ENCODE measurements around the gene USP15.

USP15 gene

DNA sequence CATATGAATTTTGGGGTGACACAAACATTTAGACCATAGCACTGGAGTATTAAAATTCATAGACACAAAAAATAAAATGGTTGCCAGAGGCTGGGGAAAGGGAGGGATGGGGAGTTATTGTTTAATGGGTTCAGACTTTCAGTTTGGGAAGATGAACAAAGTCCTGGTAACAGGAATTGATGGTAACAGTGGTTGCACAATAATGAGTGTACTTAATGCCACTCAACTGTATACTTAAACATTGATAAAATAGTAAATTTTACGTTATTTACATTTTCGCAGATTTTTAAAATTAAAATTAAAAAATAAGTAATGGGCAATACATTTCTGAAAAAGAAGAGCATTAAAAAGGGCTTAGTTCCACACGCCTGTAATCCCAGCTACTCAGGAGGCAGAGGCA, 35.6 kb upstream of the USP15 start:
- Histone ChIP-seq H3K4me2 (ENCODE audit: low read length) (no peak overlapping the region), H3K36me3 (ENCODE audit: control insufficient read depth, low read length) (no peaks in the 10 kb centered on the region), H3K9me2 (replicated peaks; ENCODE audit: control insufficient read depth, low read length) (no peaks in the 10 kb centered on the region), H3K4me1 (ENCODE audit: control insufficient read depth, low read length) (no peaks in the 10 kb centered on the region), H3K79me2 (ENCODE audit: control insufficient read depth, low read length) (no peaks in the 10 kb centered on the region), H3K27me3 (ENCODE audit: control insufficient read depth, low read length) (no peaks in the 10 kb centered on the region), H3F3A (ENCODE audit: control insufficient read depth, insufficient read depth) (no peaks in the 10 kb centered on the region), H3K9me3 (ENCODE audit: control insufficient read depth, insufficient read depth, low read length) (no peaks in the 10 kb centered on the region), H3K4me3 (ENCODE audit: low read length) (no peak overlapping the region), H4K20me1 (ENCODE audit: control insufficient read depth, insufficient read depth, low read depth, low read length) (no peaks in the 10 kb centered on the region), H3K27ac (ENCODE audit: low read depth, low read length) (no peak overlapping the region)
- TF ChIP-seq, protein P1, sequence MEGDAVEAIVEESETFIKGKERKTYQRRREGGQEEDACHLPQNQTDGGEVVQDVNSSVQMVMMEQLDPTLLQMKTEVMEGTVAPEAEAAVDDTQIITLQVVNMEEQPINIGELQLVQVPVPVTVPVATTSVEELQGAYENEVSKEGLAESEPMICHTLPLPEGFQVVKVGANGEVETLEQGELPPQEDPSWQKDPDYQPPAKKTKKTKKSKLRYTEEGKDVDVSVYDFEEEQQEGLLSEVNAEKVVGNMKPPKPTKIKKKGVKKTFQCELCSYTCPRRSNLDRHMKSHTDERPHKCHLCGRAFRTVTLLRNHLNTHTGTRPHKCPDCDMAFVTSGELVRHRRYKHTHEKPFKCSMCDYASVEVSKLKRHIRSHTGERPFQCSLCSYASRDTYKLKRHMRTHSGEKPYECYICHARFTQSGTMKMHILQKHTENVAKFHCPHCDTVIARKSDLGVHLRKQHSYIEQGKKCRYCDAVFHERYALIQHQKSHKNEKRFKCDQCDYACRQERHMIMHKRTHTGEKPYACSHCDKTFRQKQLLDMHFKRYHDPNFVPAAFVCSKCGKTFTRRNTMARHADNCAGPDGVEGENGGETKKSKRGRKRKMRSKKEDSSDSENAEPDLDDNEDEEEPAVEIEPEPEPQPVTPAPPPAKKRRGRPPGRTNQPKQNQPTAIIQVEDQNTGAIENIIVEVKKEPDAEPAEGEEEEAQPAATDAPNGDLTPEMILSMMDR (IDR thresholded peaks at IDR 0.05; ENCODE audit: low read depth, low read length, poor library complexity, severe bottlenecking), result no peak
- no peak for TF ChIP-seq EZH2phosphoT487 (IDR thresholded peaks at IDR 0.05; ENCODE audit: borderline replicate concordance, low read length)

DNA sequence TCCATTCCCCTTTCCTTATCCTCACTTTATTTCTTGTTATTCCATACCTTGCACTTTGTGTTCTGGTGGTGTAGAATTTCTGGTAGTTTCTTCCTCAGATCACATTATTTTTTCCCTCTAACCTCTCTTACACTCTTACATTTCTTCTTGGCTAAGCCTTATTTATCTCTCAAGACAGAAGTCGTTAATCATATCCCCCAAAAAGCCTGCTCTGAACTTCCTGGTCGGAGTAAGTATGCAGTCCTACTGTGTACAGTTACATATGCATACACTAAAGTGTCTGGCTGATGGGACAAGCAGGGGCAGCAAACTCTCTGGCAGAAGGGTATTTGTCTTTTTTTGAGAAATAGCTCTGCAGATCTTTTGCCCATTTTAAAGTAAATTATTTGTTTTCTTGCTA, 33.1 kb upstream of the USP15 start:
- Histone ChIP-seq H3K79me2 (ENCODE audit: control insufficient read depth, low read length) (no peaks in the 10 kb centered on the region), H3K9me2 (replicated peaks; ENCODE audit: control insufficient read depth, low read length) (no peaks in the 10 kb centered on the region), H3K4me3 (ENCODE audit: low read length) (no peak overlapping the region), H3K9me3 (ENCODE audit: control insufficient read depth, insufficient read depth, low read length) (no peaks in the 10 kb centered on the region), H3F3A (ENCODE audit: control insufficient read depth, insufficient read depth) (no peaks in the 10 kb centered on the region), H4K20me1 (ENCODE audit: control insufficient read depth, insufficient read depth, low read depth, low read length) (no peaks in the 10 kb centered on the region), H3K4me2 (ENCODE audit: low read length) (no peak overlapping the region), H3K4me1 (ENCODE audit: control insufficient read depth, low read length) (no peaks in the 10 kb centered on the region), H3K27me3 (ENCODE audit: control insufficient read depth, low read length) (no peaks in the 10 kb centered on the region), H3K36me3 (ENCODE audit: control insufficient read depth, low read length) (no peaks in the 10 kb centered on the region), H3K27ac (ENCODE audit: low read depth, low read length) (no peak overlapping the region)
- no peak for TF ChIP-seq EZH2phosphoT487 (IDR thresholded peaks at IDR 0.05; ENCODE audit: borderline replicate concordance, low read length)
- TF ChIP-seq, protein P1 (IDR thresholded peaks at IDR 0.05; ENCODE audit: low read depth, low read length, poor library complexity, severe bottlenecking), result no peak

DNA sequence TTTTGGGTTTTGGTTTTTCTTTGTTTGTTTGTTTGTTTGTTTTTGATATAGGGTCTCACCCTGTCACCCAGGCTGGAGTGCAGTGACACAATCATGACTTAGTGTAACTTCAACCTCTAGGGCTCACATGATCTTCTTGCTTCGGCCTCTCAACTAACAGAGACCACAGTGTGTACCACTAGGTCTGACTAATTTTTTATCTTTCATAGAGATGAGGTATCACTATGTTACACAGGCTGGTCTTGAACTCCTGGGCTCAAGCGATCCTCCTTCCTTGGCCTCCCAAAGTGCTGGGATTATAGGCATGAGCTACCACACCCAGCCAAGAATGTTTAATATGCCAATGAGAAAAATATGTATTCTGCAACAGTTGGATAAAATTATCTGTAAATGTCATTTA, 29.6 kb upstream of the USP15 start:
- no peaks in the 10 kb centered on the region for H3K79me2 ChIP-seq (ENCODE audit: control insufficient read depth, low read length)
- H3K36me3 ChIP-seq (ENCODE audit: control insufficient read depth, low read length), result no peaks in the 10 kb centered on the region
- H3K4me3 ChIP-seq (ENCODE audit: low read length), result no peak overlapping the region
- H3K27me3 ChIP-seq (ENCODE audit: control insufficient read depth, low read length), result no peaks in the 10 kb centered on the region
- H3K9me3 ChIP-seq (ENCODE audit: control insufficient read depth, insufficient read depth, low read length), result no peaks in the 10 kb centered on the region
- H3K27ac ChIP-seq (ENCODE audit: low read depth, low read length), result no peak overlapping the region
- H3K4me1 ChIP-seq (ENCODE audit: control insufficient read depth, low read length), result no peaks in the 10 kb centered on the region
- H3F3A ChIP-seq (ENCODE audit: control insufficient read depth, insufficient read depth), result no peaks in the 10 kb centered on the region
- TF ChIP-seq, protein P1 (IDR thresholded peaks at IDR 0.05; ENCODE audit: low read depth, low read length, poor library complexity, severe bottlenecking), result no peak
- no peak for TF ChIP-seq EZH2phosphoT487 (IDR thresholded peaks at IDR 0.05; ENCODE audit: borderline replicate concordance, low read length)
- H3K9me2 ChIP-seq (replicated peaks; ENCODE audit: control insufficient read depth, low read length), result no peaks in the 10 kb centered on the region
- no peak overlapping the region for H3K4me2 ChIP-seq (ENCODE audit: low read length)
- H4K20me1 ChIP-seq (ENCODE audit: control insufficient read depth, insufficient read depth, low read depth, low read length), result no peaks in the 10 kb centered on the region
